Pancreas (tissue), 10 donors: ENCODE results near the gene VTN. TPM values are rescaled to one million over a fixed set of nuclear protein-coding genes. Genes with fewer than 3 reads are reported as not detected.
A peak's percentile ranks its signal among the peaks of the same experiment; 100 is the strongest.

Source experiments
- ATAC-seq, 4 donors: fragments of 200-7000 bp; cut with Tn5 transposase; one replicate each; pipeline versions ENCODE4 v1.8.0 to v1.9.1; 2020; ENCODE audit warnings: mild to moderate bottlenecking in 4 of 4, moderate library complexity in 4 of 4
- DNase-seq, 6 donors: peaks; one replicate each; pipeline ENCODE4 v3.0.0-alpha.2; 2020
- FAIRE-seq: peaks from 2 replicates; lab custom pipeline; 2012; peaks lifted over from hg19 to GRCh38; lab: Jason Lieb, UNC
- H3K27ac ChIP-seq, 4 donors: fragments of 200-600 bp; sonication (generic); 1 replicate in 3 of 4; 2 replicates in 1 of 4; pipeline versions ENCODE4 v1.5.0 to v1.8.0; 2020
- H3K27me3 ChIP-seq, 4 donors: fragments of 200-600 bp; one replicate each; pipeline ENCODE4 v1.8.0; 2021
- H3K36me3 ChIP-seq, 3 donors: fragments of 200-600 bp; sonication (generic) in 1 of 3; one replicate each; pipeline versions ENCODE4 v1.5.0 to v1.8.0; 2020 to 2021
- H3K4me1 ChIP-seq, 3 donors: fragments of 200-600 bp; one replicate each; pipeline ENCODE4 v1.8.0; 2021
- H3K4me3 ChIP-seq, 4 donors: fragments of 200-600 bp; sonication (generic) in 2 of 4; one replicate each; pipeline versions ENCODE4 v1.5.0 to v1.8.0; 2020 to 2021
- H3K9me3 ChIP-seq, 4 donors: fragments of 200-600 bp; one replicate each; pipeline ENCODE4 v1.8.0; 2021
- CTCF ChIP-seq, 4 donors: fragments of 200-600 bp; sonication (generic) in 3 of 4; IDR thresholded peaks; one replicate each; pipeline versions ENCODE4 v1.5.0 to v1.8.0; 2021; ENCODE audit warnings: antibody characterized with exemption in 4 of 4
- WGBS, 2 donors: extraction: QIAGEN DNeasy Blood & Tissue Kit; methylation state at CpG; one replicate each; pipeline ENCODE4 v1.1.7; 2013; 5-methylcytosine and 5-hydroxymethylcytosine counted together
- intact Hi-C, 3 donors: fragments of 100-400 bp; cut with DNase I; formaldehyde crosslinking; loops; one replicate each; pipeline versions ENCODE4 v1.11.1 to v1.14.2; 2022
- polyA plus RNA-seq, 2 donors: library from polyadenylated mRNA; stranded (reverse); fragments of 200-250 nt; gene quantifications; one replicate each; pipeline ENCODE4 v1.2.3, GENCODE V29; 2013
- total RNA-seq, 6 donors: library from RNA; stranded (reverse); fragmentation: NEBNext Ultra II Directional in 4 of 6; extraction: Animal tissue kit (Norgen Biotek cat#: 25700) in 4 of 6; gene quantifications; one replicate each; pipeline versions ENCODE4 v1.2.1 to v1.2.4, GENCODE V29; 2021 to 2023
- donor health status: healthy with polysubstance abuse.
- donor health status: DM: no; HTN: no; CAD: no; lungs with moderate emphysema.
- donor health status: DM: no; HTN: no; CAD: no.
- donor health status: control.
- donor health status: control.
- donor health status: Bipolar disorder and iron deficiency.
- donor health status: DM: yes; HTN: yes; CAD: no.
- donor health status: DM: no; HTN: no; CAD: no.
- donor health status: DM: no; HTN: no; CAD: no.
- donor health status: DM: yes; HTN: yes; CAD: no.

Gene VTN
- total and polyA plus RNA-seq, 8 donors, result 5.2 to 21.6 (median 12.1) TPM

- FAIRE-seq, result no peak
- H3K36me3 ChIP-seq, result peaks cover 5 to 53% (median 27%) of the 10 kb centered on the region in 3 donors
- no peaks in the 10 kb centered on the region for H3K9me3 ChIP-seq
- H3K27me3 ChIP-seq, result no peaks in the 10 kb centered on the region
- peak; percentile 75 to 82 (median 81) for ATAC-seq
- H3K27ac ChIP-seq, result peak overlapping the region; percentile 63 to 83 (median 74)
- peak in 4 of 6 donors; percentile 62 to 83 (median 76) for DNase-seq
- 12 to 15% methylated on average over 7 of the region's 7 CpGs for WGBS, 2 donors
- peak in 3 of 4 donors; percentile 17 to 29 (median 24) for TF ChIP-seq CTCF (IDR thresholded peaks at IDR 0.05)
- H3K4me1 ChIP-seq, result peaks cover 30 to 43% (median 32%) of the 10 kb centered on the region in 3 donors
- intact Hi-C loops, result no loop called here
- H3K4me3 ChIP-seq, result no peak overlapping the region
These were observed 23.3 kb downstream of the VTN start for GRCh38 chr17:28346746-28347246.

GRCh38 chr17:28346199-28346580, 23.9 kb downstream of the VTN start:
- intact Hi-C loops, result no loop called here
- no peaks in the 10 kb centered on the region for H3K9me3 ChIP-seq
- no peaks in the 10 kb centered on the region for H3K27me3 ChIP-seq
- H3K27ac ChIP-seq, result peak overlapping the region; percentile 63 to 83 (median 74)
- H3K4me3 ChIP-seq, result peak overlapping the region in 1 of 4 donors; percentile 22
- FAIRE-seq (no peak), ATAC-seq (peak; percentile 1 to 8 (median 3)), DNase-seq (no peak)
- 20 to 29% methylated on average over 2 of the region's 2 CpGs for WGBS, 2 donors
- TF ChIP-seq CTCF (IDR thresholded peaks at IDR 0.05), result no peak
- peaks cover 30 to 43% (median 32%) of the 10 kb centered on the region in 3 donors for H3K4me1 ChIP-seq
- H3K36me3 ChIP-seq, result peaks cover 9 to 53% (median 32%) of the 10 kb centered on the region in 3 donors

- Histone ChIP-seq H3K27me3 (no peaks in the 10 kb centered on the region), H3K27ac (peak overlapping the region; percentile 63 to 83 (median 74)), H3K36me3 (peaks cover 12 to 54% (median 31%) of the 10 kb centered on the region in 3 donors), H3K4me3 (peak overlapping the region in 1 of 4 donors; percentile 22), H3K4me1 (peaks cover 30 to 43% (median 32%) of the 10 kb centered on the region in 3 donors), H3K9me3 (no peaks in the 10 kb centered on the region)
- intact Hi-C loops, result no loop called here
- ATAC-seq (peak; percentile 4 to 42 (median 27)), FAIRE-seq (no peak), DNase-seq (peak in 4 of 6 donors; percentile 43 to 56 (median 51))
- TF ChIP-seq CTCF (IDR thresholded peaks at IDR 0.05), result no peak
- 18 to 20% methylated on average over 13 of the region's 13 CpGs for WGBS, 2 donors
These were observed 24.5 kb downstream of the VTN start for GRCh38 chr17:28345419-28346198.

- H3K27ac ChIP-seq, result peak overlapping the region in 2 of 4 donors; percentile 77 to 83
- H3K27me3 ChIP-seq, result no peaks in the 10 kb centered on the region
- peaks cover 12 to 62% (median 25%) of the 10 kb centered on the region in 3 donors for H3K36me3 ChIP-seq
- DNase-seq (no peak), FAIRE-seq (no peak), ATAC-seq (no peak)
- TF ChIP-seq CTCF (IDR thresholded peaks at IDR 0.05), result no peak
- 90 to 92% methylated on average over 19 of the region's 19 CpGs for WGBS, 2 donors
- intact Hi-C loops, result no loop called here
- H3K4me3 ChIP-seq, result no peak overlapping the region
- H3K4me1 ChIP-seq, result peaks cover 30 to 43% (median 32%) of the 10 kb centered on the region in 3 donors
- no peaks in the 10 kb centered on the region for H3K9me3 ChIP-seq
These were observed 25.6 kb downstream of the VTN start for GRCh38 chr17:28344435-28344901.
